H9 (cell line): Measurements from ENCODE around the gene CLCA4. TPM values are rescaled to one million over a fixed set of nuclear protein-coding genes. Genes with fewer than 3 reads are reported as not detected.

Source experiments
- DNase-seq: peaks from one replicate; pipeline ENCODE4 v3.0.0-alpha.2; 2017
- H2AFZ ChIP-seq: one replicate; pipeline ENCODE4 v1.6.1; 2013; ENCODE audit warnings: mild to moderate bottlenecking, low read length, control low read depth, moderate library complexity
- H2AK5ac ChIP-seq: 2 replicates; pipeline ENCODE4 v1.6.1; 2013; ENCODE audit warnings: low read length, control low read depth, mixed read lengths; ENCODE audit not compliant: insufficient read length
- H2BK120ac ChIP-seq: one replicate; pipeline ENCODE4 v1.6.1; 2013; ENCODE audit warnings: low read depth, mild to moderate bottlenecking, low read length, control low read depth, inconsistent platforms; ENCODE audit not compliant: poor library complexity, severe bottlenecking
- H2BK12ac ChIP-seq: 2 replicates; pipeline ENCODE4 v1.6.1; 2013; ENCODE audit warnings: low read length, control low read depth, mixed read lengths, low read depth; ENCODE audit not compliant: insufficient read length
- H2BK15ac ChIP-seq: 2 replicates; pipeline ENCODE4 v1.6.1; 2013; ENCODE audit warnings: low read depth, low read length, control low read depth
- H2BK20ac ChIP-seq: one replicate; pipeline ENCODE4 v1.6.1; 2013; ENCODE audit warnings: low read depth, mild to moderate bottlenecking, low read length, control low read depth, inconsistent platforms; ENCODE audit not compliant: poor library complexity, severe bottlenecking
- H2BK5ac ChIP-seq: 2 replicates; pipeline ENCODE4 v1.6.1; 2013; ENCODE audit warnings: low read length, control low read depth, mixed read lengths; ENCODE audit not compliant: insufficient read length
- H3K14ac ChIP-seq: 2 replicates; pipeline ENCODE4 v1.6.1; 2013; ENCODE audit warnings: low read length, control low read depth; ENCODE audit not compliant: insufficient read depth
- H3K18ac ChIP-seq: 2 replicates; pipeline ENCODE4 v1.6.1; 2013; ENCODE audit warnings: low read depth, mild to moderate bottlenecking, mixed read lengths, low read length, control low read depth; ENCODE audit not compliant: insufficient read length
- H3K23ac ChIP-seq: 2 replicates; pipeline ENCODE4 v1.6.1; 2013; ENCODE audit warnings: low read length, control low read depth, mixed read lengths, low read depth; ENCODE audit not compliant: insufficient read length
- H3K23me2 ChIP-seq: 2 replicates; pipeline ENCODE4 v1.6.1; 2013; ENCODE audit warnings: low read depth, mild to moderate bottlenecking, mixed read lengths, low read length, control low read depth; ENCODE audit not compliant: insufficient read length, poor library complexity, severe bottlenecking
- H3K27ac ChIP-seq: 2 replicates; pipeline ENCODE4 v1.5.1; 2013; ENCODE audit warnings: low read length, control low read depth, mixed read lengths, low read depth; ENCODE audit not compliant: insufficient read length
- H3K27me3 ChIP-seq: 2 replicates; pipeline ENCODE4 v1.6.1; 2013; ENCODE audit warnings: low read length, control low read depth, inconsistent platforms; ENCODE audit not compliant: insufficient read depth
- H3K4ac ChIP-seq: 2 replicates; pipeline ENCODE4 v1.6.1; 2013; ENCODE audit warnings: low read depth, mild to moderate bottlenecking, control low read depth, inconsistent platforms, low read length, moderate library complexity
- H3K4me1 ChIP-seq: 2 replicates; pipeline ENCODE4 v1.6.1; 2013; ENCODE audit warnings: low read length, control low read depth, inconsistent platforms; ENCODE audit not compliant: insufficient read depth
- H3K4me2 ChIP-seq: 2 replicates; pipeline ENCODE4 v1.6.1; 2013; ENCODE audit warnings: low read length, control low read depth, mixed read lengths; ENCODE audit not compliant: insufficient read length, insufficient read depth
- H3K56ac ChIP-seq: 2 replicates; pipeline ENCODE4 v1.6.1; 2013; ENCODE audit warnings: low read depth, mild to moderate bottlenecking, mixed read lengths, low read length, control low read depth; ENCODE audit not compliant: insufficient read length
- H3K79me1 ChIP-seq: 2 replicates; pipeline ENCODE4 v1.6.1; 2013; ENCODE audit warnings: low read depth, mild to moderate bottlenecking, moderate library complexity, low read length, control low read depth, inconsistent platforms; ENCODE audit not compliant: insufficient read depth, poor library complexity, severe bottlenecking
- H3K79me2 ChIP-seq: 2 replicates; pipeline ENCODE4 v1.6.1; 2013; ENCODE audit warnings: low read length, control low read depth, inconsistent platforms; ENCODE audit not compliant: insufficient read depth
- H3K9ac ChIP-seq: 2 replicates; pipeline ENCODE4 v1.6.1; 2013; ENCODE audit warnings: low read length, control low read depth, mixed read lengths; ENCODE audit not compliant: insufficient read length; ENCODE audit errors: extremely low read depth
- H3K9me3 ChIP-seq: one replicate; pipeline ENCODE4 v1.6.1; 2013; ENCODE audit warnings: low read depth, low read length, inconsistent platforms; ENCODE audit not compliant: control insufficient read depth
- H3T11ph ChIP-seq: one replicate; pipeline ENCODE4 v1.6.1; 2013; ENCODE audit warnings: mild to moderate bottlenecking, low read length, control low read depth, inconsistent platforms
- H4K20me1 ChIP-seq: one replicate; pipeline ENCODE4 v1.6.1; 2013; ENCODE audit not compliant: control insufficient read depth, insufficient read length, insufficient read depth
- H4K5ac ChIP-seq: 2 replicates; pipeline ENCODE4 v1.6.1; 2013; ENCODE audit warnings: low read depth, mild to moderate bottlenecking, mixed read lengths, low read length, control low read depth; ENCODE audit not compliant: insufficient read length
- H4K8ac ChIP-seq: replicated peaks from 2 replicates; pipeline ENCODE4 v1.6.1; 2013; ENCODE audit warnings: low read length, control low read depth, mixed read lengths, low read depth; ENCODE audit not compliant: insufficient read length
- H4K91ac ChIP-seq: 2 replicates; pipeline ENCODE4 v1.6.1; 2013; ENCODE audit warnings: low read depth, mild to moderate bottlenecking, moderate library complexity, mixed read lengths, low read length, control low read depth; ENCODE audit not compliant: insufficient read length
- H3K27ac Mint-ChIP-seq, 3 experiments: 2 replicates in 2 of 3; 3 replicates in 1 of 3; pipeline ENCODE4 v1.8.0; 2020 to 2021; ENCODE audit warnings: mixed read lengths in 3 of 3, mild to moderate bottlenecking in 1 of 3, moderate library complexity in 1 of 3
- H3K27me3 Mint-ChIP-seq: 2 replicates; pipeline ENCODE4 v1.8.0; 2021; ENCODE audit warnings: low read depth, mild to moderate bottlenecking, moderate library complexity, mixed read lengths
- H3K36me3 Mint-ChIP-seq, 3 experiments: 2 replicates in 2 of 3; 3 replicates in 1 of 3; pipeline ENCODE4 v1.8.0; 2020 to 2021; ENCODE audit warnings: low read depth in 3 of 3, mixed read lengths in 3 of 3; ENCODE audit not compliant: insufficient read depth in 1 of 3
- H3K4me1 Mint-ChIP-seq, 2 experiments: 2 replicates each; pipeline ENCODE4 v1.8.0; 2020; ENCODE audit warnings: mixed read lengths in 2 of 2
- H3K4me3 Mint-ChIP-seq, 2 experiments: 2 replicates in 1 of 2; 3 replicates in 1 of 2; pipeline ENCODE4 v1.8.0; 2020 to 2021; ENCODE audit warnings: mild to moderate bottlenecking in 2 of 2, mixed read lengths in 2 of 2, moderate library complexity in 1 of 2
- H3K9me3 Mint-ChIP-seq, 2 experiments: 2 replicates in 1 of 2; 3 replicates in 1 of 2; pipeline ENCODE4 v1.8.0; 2020; ENCODE audit warnings: mild to moderate bottlenecking in 2 of 2, mixed read lengths in 2 of 2, moderate library complexity in 1 of 2
- WGBS: extraction: QIAGEN DNeasy Blood & Tissue Kit; methylation state at CpG from one replicate; pipeline ENCODE4 v1.1.7; 2013; ENCODE audit warnings: missing lambda C conversion rate, low lambda C conversion rate, mixed read lengths; ENCODE audit not compliant: insufficient read length; ENCODE audit errors: extremely low coverage; 5-methylcytosine and 5-hydroxymethylcytosine counted together
- total RNA-seq: library from RNA; stranded (reverse); gene quantifications from 2 replicates; pipeline ENCODE4 v1.2.1, GENCODE V29; 2021
- TF ChIP-seq, protein P1 (sequence below): fragments of 200-600 bp; sonication (generic); conservative IDR thresholded peaks from 3 replicates; pipeline ENCODE4 v1.8.0; 2021; ENCODE audit warnings: antibody characterized with exemption, mild to moderate bottlenecking

The CLCA4 gene
- total RNA-seq, 1 experiment from 2014 or later = not detected

DNA sequence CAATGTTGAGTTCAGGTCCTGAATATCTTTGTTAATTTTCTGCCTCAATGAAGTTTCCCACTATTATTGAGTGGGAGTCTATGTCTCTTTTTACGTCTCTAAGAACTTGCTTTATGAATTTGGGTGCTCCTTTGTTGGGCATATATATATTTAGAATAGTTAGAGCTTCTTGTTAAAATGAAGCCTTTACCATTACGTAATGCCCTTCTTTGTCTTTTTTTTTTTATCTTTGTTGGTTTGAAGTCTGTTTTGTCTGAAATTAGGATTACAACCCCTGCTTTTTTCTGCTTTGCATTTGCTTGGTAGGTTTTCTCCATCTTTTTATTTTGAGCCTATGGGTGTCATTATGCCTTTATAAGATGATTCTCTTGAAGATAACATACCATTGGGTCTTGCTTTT, 10.9 kb downstream of the CLCA4 start:
- Histone ChIP-seq H2BK15ac (no peak overlapping the region), H2BK5ac (no peak overlapping the region), H4K5ac (no peak overlapping the region), H3K27me3 (no peaks in the 10 kb centered on the region), H3K27ac (no peak overlapping the region), H2BK20ac (no peak overlapping the region), H3K23me2 (no peaks in the 10 kb centered on the region), H3T11ph (no peak overlapping the region), H3K9me3 (no peaks in the 10 kb centered on the region), H3K79me1 (no peaks in the 10 kb centered on the region), H3K14ac (no peak overlapping the region), H3K9ac (no peak overlapping the region), H3K18ac (no peak overlapping the region), H2AK5ac (no peak overlapping the region), H2BK12ac (no peak overlapping the region), H2AFZ (no peak overlapping the region), H3K4me2 (no peak overlapping the region), H3K56ac (no peak overlapping the region), H3K4me1 (no peaks in the 10 kb centered on the region), H3K79me2 (no peaks in the 10 kb centered on the region), H2BK120ac (no peak overlapping the region), H3K4ac (no peak overlapping the region), H4K91ac (no peak overlapping the region), H4K20me1 (no peaks in the 10 kb centered on the region), H3K23ac (no peak overlapping the region), H4K8ac (no peak overlapping the region)
- Mint-ChIP-seq H3K9me3 (peaks cover 7 to 9% of the 10 kb centered on the region in 2 experiments), H3K4me1 (no peaks in the 10 kb centered on the region), H3K4me3 (no peak overlapping the region), H3K36me3 (no peaks in the 10 kb centered on the region; a peak in 1 of 7 replicates), H3K27me3 (no peaks in the 10 kb centered on the region), H3K27ac (no peak overlapping the region)
- TF ChIP-seq, protein P1, sequence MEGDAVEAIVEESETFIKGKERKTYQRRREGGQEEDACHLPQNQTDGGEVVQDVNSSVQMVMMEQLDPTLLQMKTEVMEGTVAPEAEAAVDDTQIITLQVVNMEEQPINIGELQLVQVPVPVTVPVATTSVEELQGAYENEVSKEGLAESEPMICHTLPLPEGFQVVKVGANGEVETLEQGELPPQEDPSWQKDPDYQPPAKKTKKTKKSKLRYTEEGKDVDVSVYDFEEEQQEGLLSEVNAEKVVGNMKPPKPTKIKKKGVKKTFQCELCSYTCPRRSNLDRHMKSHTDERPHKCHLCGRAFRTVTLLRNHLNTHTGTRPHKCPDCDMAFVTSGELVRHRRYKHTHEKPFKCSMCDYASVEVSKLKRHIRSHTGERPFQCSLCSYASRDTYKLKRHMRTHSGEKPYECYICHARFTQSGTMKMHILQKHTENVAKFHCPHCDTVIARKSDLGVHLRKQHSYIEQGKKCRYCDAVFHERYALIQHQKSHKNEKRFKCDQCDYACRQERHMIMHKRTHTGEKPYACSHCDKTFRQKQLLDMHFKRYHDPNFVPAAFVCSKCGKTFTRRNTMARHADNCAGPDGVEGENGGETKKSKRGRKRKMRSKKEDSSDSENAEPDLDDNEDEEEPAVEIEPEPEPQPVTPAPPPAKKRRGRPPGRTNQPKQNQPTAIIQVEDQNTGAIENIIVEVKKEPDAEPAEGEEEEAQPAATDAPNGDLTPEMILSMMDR = no peak
- DNase-seq = no peak
- WGBS = no CpG with 5 or more reads among the region's 2 CpGs
